MM.1S (cell line): ENCODE measurements around the gene PCDHA7.

Experiments used
- CTCF ChIP-seq: fragments of 300-600 bp; sonication (generic); IDR thresholded peaks from 2 replicates; pipeline ENCODE4 v1.5.1; 2016; ENCODE audit warnings: antibody characterized with exemption, low read length, mixed read lengths
- EZH2 ChIP-seq: fragments of 300-600 bp; sonication (generic); optimal IDR thresholded peaks from 2 replicates; pipeline ENCODE3; 2017; ENCODE audit warnings: low read depth, mild to moderate bottlenecking, antibody characterized with exemption, low read length, mixed read lengths
- EZH2phosphoT487 ChIP-seq: fragments of 300-600 bp; sonication (generic); IDR thresholded peaks from 2 replicates; pipeline ENCODE4 v1.6.1; 2018; ENCODE audit warnings: antibody characterized with exemption, low read length

DNA sequence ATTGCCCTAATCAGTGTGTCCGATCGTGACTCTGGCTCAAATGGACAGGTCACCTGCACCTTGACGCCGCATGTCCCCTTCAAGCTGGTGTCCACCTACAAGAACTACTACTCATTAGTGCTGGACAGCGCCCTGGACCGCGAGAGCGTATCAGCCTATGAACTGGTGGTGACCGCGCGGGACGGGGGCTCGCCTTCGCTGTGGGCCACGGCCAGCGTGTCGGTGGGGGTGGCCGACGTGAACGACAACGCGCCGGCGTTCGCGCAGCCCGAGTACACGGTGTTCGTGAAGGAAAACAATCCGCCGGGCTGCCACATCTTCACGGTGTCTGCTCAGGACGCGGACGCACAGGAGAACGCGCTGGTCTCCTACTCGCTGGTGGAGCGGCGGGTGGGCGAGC, 49.3 kb downstream of the PCDHA7 start:
- TF ChIP-seq CTCF (no peak), EZH2 (no peak), EZH2phosphoT487 (no peak)
